K562 (cell line): ENCODE data around the gene POLD2. TPM values are rescaled to one million over a fixed set of nuclear protein-coding genes. Genes with fewer than 3 reads are reported as not detected.

Experiments used
- ATAC-seq: fragments of 200-7000 bp; cut with Tn5 transposase; 3 replicates; pipeline ENCODE4 v1.9.1; 2020; ENCODE audit warnings: moderate library complexity
- BruUV-seq: library from RNA; stranded (reverse); fragments of 400-500 nt; replicated peaks from 2 replicates; lab custom pipeline; 2021; lab: Mats Ljungman, UMichigan
- CTCF ChIA-PET: fragments of 300-600 bp; formaldehyde crosslinking; extraction: SDS; loops from one replicate; lab custom pipeline; 2021; ENCODE audit warnings: low intra/inter-chr PET ratio; lab: Yijun Ruan, JAX
- POLR2A ChIA-PET: fragments of 300-600, 350-650 bp; sonication (Branson Sonifier 250); formaldehyde crosslinking; extraction: SDS; loops from one replicate; lab custom pipeline; 2021; ENCODE audit warnings: antibody characterized with exemption, inconsistent platforms; lab: Yijun Ruan, JAX
- DNase-seq, 4 experiments: peaks; one replicate each; pipeline versions ENCODE4 v3.0.0 to v3.0.0-alpha.2; 2011 to 2018; ENCODE audit warnings: low spot score in 3 of 4, mixed read lengths in 3 of 4; ENCODE audit errors: extremely low read depth in 1 of 4
- FAIRE-seq: peaks from 2 replicates; lab custom pipeline; 2011; peaks lifted over from hg19 to GRCh38; lab: Jason Lieb, UNC
- H2AFZ ChIP-seq: 2 replicates; pipeline ENCODE4 v1.6.0; 2011; ENCODE audit warnings: low read depth, low read length, control low read depth, inconsistent platforms
- H3K27ac ChIP-seq: fragments of 200-600 bp; 3 replicates; pipeline ENCODE4 v1.8.0; 2011; ENCODE audit warnings: low read depth, mild to moderate bottlenecking, control low read depth, inconsistent platforms, low read length, moderate library complexity, mixed read lengths; ENCODE audit errors: extremely low read depth
- H3K27me3 ChIP-seq, 2 experiments: fragments of 300-600 bp in 1 of 2; 2 replicates in 1 of 2; 3 replicates in 1 of 2; pipeline versions ENCODE4 v1.6.0 to v1.8.0; 2011; ENCODE audit warnings: inconsistent platforms in 2 of 2, low read length in 2 of 2, mild to moderate bottlenecking in 1 of 2, mixed read lengths in 1 of 2, moderate library complexity in 1 of 2; ENCODE audit not compliant: control insufficient read depth in 2 of 2, insufficient read depth in 2 of 2
- H3K36me3 ChIP-seq: fragments of 300-600 bp; 3 replicates; pipeline ENCODE4 v1.8.0; 2011; ENCODE audit warnings: mild to moderate bottlenecking, low read length, inconsistent platforms; ENCODE audit not compliant: control insufficient read depth, insufficient read depth
- H3K4me1 ChIP-seq, 2 experiments: fragments of 200-600 bp in 1 of 2; replicated peaks in 1 of 2; 2 replicates in 1 of 2; 3 replicates in 1 of 2; pipeline versions ENCODE4 v1.5.1 to v1.8.0; 2011; ENCODE audit warnings: inconsistent platforms in 2 of 2, low read length in 2 of 2, mild to moderate bottlenecking in 1 of 2, mixed read lengths in 1 of 2, moderate library complexity in 1 of 2; ENCODE audit not compliant: control insufficient read depth in 2 of 2, insufficient read depth in 2 of 2
- H3K4me2 ChIP-seq: 2 replicates; pipeline ENCODE4 v1.6.1; 2011; ENCODE audit warnings: low read length, control low read depth, inconsistent platforms, mixed read lengths; ENCODE audit not compliant: insufficient read depth
- H3K4me3 ChIP-seq: fragments of 200-600 bp; sonication (generic), shearing (Covaris generic); 2 replicates; pipeline ENCODE4 v1.5.1; 2016; ENCODE audit warnings: control low read depth, inconsistent platforms
- H3K79me2 ChIP-seq: fragments of 200-600 bp; 3 replicates; pipeline ENCODE4 v1.8.0; 2011; ENCODE audit warnings: low read length, inconsistent platforms; ENCODE audit not compliant: control insufficient read depth, insufficient read depth
- H3K9ac ChIP-seq, 2 experiments: 2 replicates each; pipeline versions ENCODE4 v1.6.0 to v1.6.1; 2011; ENCODE audit warnings: low read depth in 2 of 2, low read length in 2 of 2, control low read depth in 1 of 2, inconsistent platforms in 1 of 2, mild to moderate bottlenecking in 1 of 2, mixed read lengths in 1 of 2; ENCODE audit not compliant: insufficient read depth in 1 of 2
- H3K9me1 ChIP-seq: one replicate; pipeline ENCODE4 v1.6.0; 2011; ENCODE audit warnings: inconsistent platforms, mild to moderate bottlenecking, low read length, moderate library complexity; ENCODE audit not compliant: control insufficient read depth, insufficient read depth
- H3K9me3 ChIP-seq: replicated peaks from 2 replicates; pipeline ENCODE4 v1.5.1; 2011; ENCODE audit warnings: low read depth, low read length, inconsistent platforms; ENCODE audit not compliant: control insufficient read depth, insufficient read depth
- H4K20me1 ChIP-seq: replicated peaks from 2 replicates; pipeline ENCODE4 v1.6.1; 2011; ENCODE audit warnings: low read length, inconsistent platforms, mixed read lengths; ENCODE audit not compliant: control insufficient read depth, insufficient read depth
- CEBPZ ChIP-seq: fragments of 150-350 bp; IDR thresholded peaks from 2 replicates; pipeline ENCODE4 v1.6.1; 2014; ENCODE audit warnings: low read depth, mild to moderate bottlenecking, low read length, borderline replicate concordance
- EGR1 ChIP-seq: fragments of 450-650 bp; conservative IDR thresholded peaks from 2 replicates; pipeline ENCODE4 v1.6.1; 2017; ENCODE audit warnings: mild to moderate bottlenecking
- ELF4 ChIP-seq: fragments of 450-650 bp; formaldehyde crosslinking; IDR thresholded peaks from 2 replicates; pipeline ENCODE4 v1.4.0; 2022; ENCODE audit warnings: missing genetic modification characterization
- GABPB2 ChIP-seq: fragments of 250-450 bp; sonication (Bioruptor Pico); conservative IDR thresholded peaks from 2 replicates; pipeline ENCODE4 v1.5.1; 2021; ENCODE audit warnings: mild to moderate bottlenecking
- NUFIP1 ChIP-seq: fragments of 450-650 bp; IDR thresholded peaks from 2 replicates; pipeline ENCODE4 v1.6.1; 2018; ENCODE audit not compliant: partially characterized antibody
- STAG1 ChIP-seq: sonication (generic); formaldehyde crosslinking; IDR thresholded peaks from 2 replicates; pipeline ENCODE4 v1.5.0; 2020; ENCODE audit warnings: missing genetic modification reagents, borderline replicate concordance
- TGIF2 ChIP-seq: sonication (generic); formaldehyde crosslinking; IDR thresholded peaks from 2 replicates; pipeline ENCODE4 v1.8.1; 2022; ENCODE audit warnings: mild to moderate bottlenecking, missing genetic modification reagents, moderate library complexity
- WGBS: fragments of 100-300 bp; shearing (Covaris generic); methylation state at CpG from one replicate; pipeline ENCODE4 v1.1.6; 2016; ENCODE audit warnings: low coverage, mixed read lengths; ENCODE audit not compliant: insufficient coverage; ENCODE audit errors: missing lambda C conversion rate; 5-methylcytosine and 5-hydroxymethylcytosine counted together
- in situ Hi-C: fragments of 300-500 bp; cut with MboI; formaldehyde crosslinking; loops from 4 replicates; pipeline ENCODE4 v1.15.0; 2018; ENCODE audit warnings: inconsistent platforms, mixed read lengths
- intact Hi-C: fragments of 100-400 bp; cut with micrococcal nuclease; formaldehyde crosslinking; loops from 2 replicates; pipeline ENCODE4 v1.14.2; 2022
- polyA plus RNA-seq, 8 experiments: library from polyadenylated mRNA; depleted of rRNA in 4 of 8; stranded (reverse) in 5 of 8; unstranded in 3 of 8; fragments of >200 nt; fragmentation: Nextera tagmentation in 2 of 8; fragmentation: Illumina TruSeq in 1 of 8; extraction: Ambion mirVana in 2 of 8; extraction: Trizol in 1 of 8; gene quantifications; 2 replicates each; pipeline versions ENCODE4 v1.2.1 to v1.2.3, GENCODE V29; 2011 to 2014; ENCODE audit warnings: inconsistent platforms in 1 of 8, missing spikeins in 1 of 8
- total RNA-seq, 7 experiments: library from RNA; depleted of rRNA in 6 of 7; stranded (reverse); fragments of >200 nt in 6 of 7; fragmentation: Illumina TruSeq in 2 of 7; extraction: Trizol in 2 of 7; gene quantifications; 2 replicates each; pipeline versions ENCODE4 v1.2.1 to v1.2.3, GENCODE V29; 2011 to 2021; ENCODE audit warnings: low replicate concordance in 1 of 7
- TF ChIP-seq, protein P1 (sequence below): fragments of 450-650 bp; IDR thresholded peaks from 2 replicates; pipeline ENCODE4 v1.6.1; 2016
- TF ChIP-seq, protein P2 (sequence below): sonication (generic); formaldehyde crosslinking; IDR thresholded peaks from 2 replicates; pipeline ENCODE4 v1.5.0; 2020; ENCODE audit warnings: missing genetic modification reagents
- TF ChIP-seq, protein P3 (sequence below): fragments of 250-450 bp; sonication (Bioruptor Pico); IDR thresholded peaks from 2 replicates; pipeline ENCODE4 v1.4.0; 2020

Gene POLD2
- total and polyA plus RNA-seq, 9 of the 15 experiments (the other 6 are each of a cell fraction or from before 2014, with no cell fraction given): 29.7 to 259 (median 225) TPM

GRCh38 chr7:44107961-44108767 is 15.2 kb downstream of the POLD2 start:
- CTCF ChIA-PET: no interaction called here

More at GRCh38 chr7:44107961-44108767, 15.2 kb downstream of the POLD2 start:
- no peak overlapping the region for H3K27ac ChIP-seq
- no peak for ATAC-seq
- H2AFZ ChIP-seq: no peak overlapping the region
- H3K36me3 ChIP-seq: no peaks in the 10 kb centered on the region
- intact Hi-C loops: no loop called here
- in situ Hi-C loops: no loop called here
- H3K4me2 ChIP-seq: no peak overlapping the region
- TF ChIP-seq, protein P1, sequence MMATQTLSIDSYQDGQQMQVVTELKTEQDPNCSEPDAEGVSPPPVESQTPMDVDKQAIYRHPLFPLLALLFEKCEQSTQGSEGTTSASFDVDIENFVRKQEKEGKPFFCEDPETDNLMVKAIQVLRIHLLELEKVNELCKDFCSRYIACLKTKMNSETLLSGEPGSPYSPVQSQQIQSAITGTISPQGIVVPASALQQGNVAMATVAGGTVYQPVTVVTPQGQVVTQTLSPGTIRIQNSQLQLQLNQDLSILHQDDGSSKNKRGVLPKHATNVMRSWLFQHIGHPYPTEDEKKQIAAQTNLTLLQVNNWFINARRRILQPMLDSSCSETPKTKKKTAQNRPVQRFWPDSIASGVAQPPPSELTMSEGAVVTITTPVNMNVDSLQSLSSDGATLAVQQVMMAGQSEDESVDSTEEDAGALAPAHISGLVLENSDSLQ: no peak
- TF ChIP-seq CEBPZ: no peak
- TF ChIP-seq, protein P2, sequence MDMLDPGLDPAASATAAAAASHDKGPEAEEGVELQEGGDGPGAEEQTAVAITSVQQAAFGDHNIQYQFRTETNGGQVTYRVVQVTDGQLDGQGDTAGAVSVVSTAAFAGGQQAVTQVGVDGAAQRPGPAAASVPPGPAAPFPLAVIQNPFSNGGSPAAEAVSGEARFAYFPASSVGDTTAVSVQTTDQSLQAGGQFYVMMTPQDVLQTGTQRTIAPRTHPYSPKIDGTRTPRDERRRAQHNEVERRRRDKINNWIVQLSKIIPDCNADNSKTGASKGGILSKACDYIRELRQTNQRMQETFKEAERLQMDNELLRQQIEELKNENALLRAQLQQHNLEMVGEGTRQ (CRISPR knock-in tag): no peak
- TF ChIP-seq EGR1: no peak
- no peak for TF ChIP-seq ELF4 (CRISPR knock-in tag)
- TF ChIP-seq, protein P3, sequence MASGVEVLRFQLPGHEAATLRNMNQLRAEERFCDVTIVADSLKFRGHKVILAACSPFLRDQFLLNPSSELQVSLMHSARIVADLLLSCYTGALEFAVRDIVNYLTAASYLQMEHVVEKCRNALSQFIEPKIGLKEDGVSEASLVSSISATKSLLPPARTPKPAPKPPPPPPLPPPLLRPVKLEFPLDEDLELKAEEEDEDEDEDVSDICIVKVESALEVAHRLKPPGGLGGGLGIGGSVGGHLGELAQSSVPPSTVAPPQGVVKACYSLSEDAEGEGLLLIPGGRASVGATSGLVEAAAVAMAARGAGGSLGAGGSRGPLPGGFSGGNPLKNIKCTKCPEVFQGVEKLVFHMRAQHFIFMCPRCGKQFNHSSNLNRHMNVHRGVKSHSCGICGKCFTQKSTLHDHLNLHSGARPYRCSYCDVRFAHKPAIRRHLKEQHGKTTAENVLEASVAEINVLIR: no peak
- TF ChIP-seq NUFIP1: no peak
- no peak for TF ChIP-seq TGIF2 (CRISPR knock-in tag)
- TF ChIP-seq STAG1 (CRISPR knock-in tag): no peak
- no peak for TF ChIP-seq GABPB2
- H3K27me3 ChIP-seq: peaks cover 19 to 56% of the 10 kb centered on the region in 2 experiments; a peak in 4 of 5 replicates
- no peak overlapping the region for H3K4me3 ChIP-seq
- no TSS peak for BruUV-seq
- H3K9ac ChIP-seq: peak overlapping the region in 1 of 2 experiments; percentile 51; a peak in 1 of 4 replicates
- H3K9me3 ChIP-seq: no peaks in the 10 kb centered on the region
- no peaks in the 10 kb centered on the region for H3K79me2 ChIP-seq
- H3K9me1 ChIP-seq: peaks cover 5% of the 10 kb centered on the region
- DNase-seq: no peak
- WGBS: 10% methylated on average over 18 of the region's 21 CpGs
- H3K4me1 ChIP-seq: peaks cover 9 to 61% of the 10 kb centered on the region in 2 experiments; a peak in 4 of 5 replicates
- peaks cover 16% of the 10 kb centered on the region for H4K20me1 ChIP-seq
- POLR2A ChIA-PET: no interaction called here
- no peak for FAIRE-seq
